OCI-M2 (cell line): ENCODE data around the gene SLC23A2.
"Not testable (repeated sequence)": the region's sequence is repeated elsewhere in the genome, so short reads cannot be mapped to it uniquely, and the experiment has no call there.

ENCODE experiments used
- DNase-seq: peaks from one replicate; lab custom pipeline; 2025; ENCODE audit not compliant: unreplicated experiment; lab: John Stamatoyannopoulos, UW

The SLC23A2 gene

DNA sequence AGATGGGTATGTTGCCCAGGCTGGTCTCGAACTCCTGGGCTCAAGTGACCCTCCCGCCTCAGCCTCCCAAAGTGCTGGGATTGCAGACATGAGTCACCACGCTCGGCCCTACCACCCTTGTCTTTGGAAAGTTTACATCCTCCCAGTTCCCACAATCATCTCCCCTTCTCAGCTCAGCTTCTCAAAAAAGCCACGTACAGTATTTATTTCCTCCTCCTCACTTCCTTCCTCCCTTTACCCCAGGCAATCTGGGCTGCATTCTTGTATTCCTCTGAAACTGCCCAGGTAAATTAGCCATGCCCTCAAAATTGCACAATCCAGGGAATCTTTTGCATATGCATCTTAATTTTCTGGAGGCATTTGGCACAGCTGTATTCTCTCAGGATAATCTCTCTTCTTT lies 7.4 kb upstream of the SLC23A2 start:
- DNase-seq: no peak

DNA sequence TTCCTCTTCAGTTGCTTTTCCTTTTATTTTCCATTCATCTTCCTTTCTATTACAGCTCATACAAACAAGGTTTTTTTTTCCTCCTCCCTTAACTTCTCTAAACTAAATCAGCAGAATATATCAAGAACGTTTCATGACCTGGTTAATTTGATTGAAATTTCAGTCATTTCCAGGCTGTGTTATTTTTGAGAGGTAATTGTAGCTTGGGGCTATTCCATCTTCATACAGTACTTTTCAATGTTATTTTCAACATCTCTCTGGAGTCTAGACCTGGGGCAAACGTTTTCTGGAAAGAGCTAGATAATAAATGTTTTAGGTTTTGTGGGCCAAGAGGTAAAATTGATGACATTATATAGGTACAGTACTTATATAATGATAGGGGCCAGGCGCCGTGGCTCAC lies 4.0 kb upstream of the SLC23A2 start:
- no peak for DNase-seq

DNA sequence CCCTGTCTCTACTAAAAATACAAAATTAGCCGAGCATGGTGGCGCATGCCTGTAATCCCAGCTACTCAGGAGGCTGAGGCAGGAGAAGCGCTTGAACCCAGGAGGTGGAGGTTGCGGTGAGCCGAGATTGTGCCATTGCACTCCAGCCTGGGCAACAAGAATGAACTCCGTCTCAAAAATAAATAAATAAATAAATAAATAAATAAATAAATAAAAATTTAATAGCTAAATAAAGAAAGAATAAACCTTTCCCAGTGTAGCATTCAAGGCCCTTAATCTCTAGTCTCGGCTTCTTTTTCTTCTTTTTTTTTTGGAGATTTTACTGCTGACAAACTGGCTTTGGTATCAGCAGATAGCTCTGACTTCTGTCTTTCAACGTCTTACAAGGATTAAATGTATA lies 3.5 kb upstream of the SLC23A2 start:
- not testable (repeated sequence) for DNase-seq

DNA sequence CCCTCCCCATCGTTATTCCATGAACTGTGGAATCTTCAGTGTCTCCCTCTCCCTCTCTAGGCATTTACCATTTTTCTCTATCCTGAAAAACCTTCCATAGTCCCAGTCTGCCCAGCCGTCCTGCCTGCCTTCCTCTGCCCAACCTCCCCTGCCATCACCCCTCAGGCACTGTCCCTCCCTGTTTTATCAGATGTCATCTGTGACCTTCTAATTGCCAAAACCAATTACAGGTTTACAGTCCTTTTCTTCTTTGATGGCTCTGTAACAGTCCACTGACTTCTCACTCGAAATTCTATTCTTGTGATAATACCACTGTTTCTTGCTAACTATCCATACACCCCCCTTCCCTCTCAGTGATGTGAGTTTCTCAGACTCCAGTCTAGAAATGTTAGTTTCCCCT lies 2.3 kb upstream of the SLC23A2 start:
- DNase-seq: no peak

DNA sequence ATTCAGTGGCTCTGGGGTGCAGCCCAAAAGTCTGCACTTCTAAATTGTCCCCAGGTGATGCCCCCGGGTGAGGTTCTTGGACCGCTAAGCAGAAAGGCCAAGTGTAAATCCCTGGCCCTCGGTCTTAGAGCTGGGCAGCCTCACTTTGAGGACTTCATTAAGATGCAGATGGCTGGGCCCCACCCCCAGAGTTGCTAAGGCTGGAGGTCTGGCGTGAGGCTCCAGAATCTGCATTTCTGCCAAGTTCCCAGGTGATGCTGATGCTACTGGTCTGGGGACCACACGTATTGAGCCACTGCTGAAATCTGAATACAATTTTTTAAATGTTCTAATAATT lies 735 bp upstream of the SLC23A2 start:
- no peak for DNase-seq

DNA sequence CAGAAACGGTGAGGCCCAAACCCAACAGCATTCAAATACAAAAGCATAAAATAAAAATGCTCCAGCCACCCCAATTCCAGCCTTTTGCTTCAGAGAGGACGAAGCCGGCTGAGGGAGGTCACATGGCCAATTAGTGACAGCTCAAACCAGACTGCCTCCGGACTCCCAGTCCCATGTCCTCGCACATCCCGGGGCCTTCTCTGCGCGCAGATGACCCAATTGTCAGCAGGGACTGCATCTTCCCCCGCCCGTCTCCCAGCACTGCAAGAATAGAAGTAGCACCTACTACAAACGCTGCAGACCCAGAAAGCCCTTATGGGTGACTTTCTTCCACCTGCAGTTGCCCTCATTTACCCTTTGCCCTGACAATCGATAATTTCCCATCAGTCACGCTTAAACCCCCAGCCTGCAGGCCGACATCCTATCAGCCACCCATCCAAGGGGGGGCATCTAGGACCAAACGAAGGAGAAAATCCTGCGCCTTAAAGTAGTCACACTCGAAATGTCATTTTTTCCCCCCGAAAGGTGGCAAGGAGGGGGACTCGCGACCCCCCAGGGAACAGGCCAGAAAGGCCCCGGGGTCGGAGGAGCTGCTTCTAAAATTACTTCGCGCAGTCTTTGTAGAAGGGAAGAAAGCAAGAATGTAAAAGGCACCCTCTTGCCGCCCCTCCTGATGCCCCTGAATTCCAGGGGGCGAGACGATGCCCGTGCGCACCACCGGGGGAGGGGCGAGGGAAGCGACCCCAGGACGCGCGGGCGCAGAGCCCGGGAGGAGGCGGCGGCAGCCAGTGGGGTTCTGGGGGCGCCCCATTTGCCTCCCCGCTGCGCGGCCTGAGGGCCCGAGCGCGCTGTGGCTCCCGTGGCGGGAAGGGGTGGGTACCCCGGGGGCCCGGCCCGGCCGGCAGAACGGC lies 792 bp downstream of the SLC23A2 start:
- DNase-seq: no peak

DNA sequence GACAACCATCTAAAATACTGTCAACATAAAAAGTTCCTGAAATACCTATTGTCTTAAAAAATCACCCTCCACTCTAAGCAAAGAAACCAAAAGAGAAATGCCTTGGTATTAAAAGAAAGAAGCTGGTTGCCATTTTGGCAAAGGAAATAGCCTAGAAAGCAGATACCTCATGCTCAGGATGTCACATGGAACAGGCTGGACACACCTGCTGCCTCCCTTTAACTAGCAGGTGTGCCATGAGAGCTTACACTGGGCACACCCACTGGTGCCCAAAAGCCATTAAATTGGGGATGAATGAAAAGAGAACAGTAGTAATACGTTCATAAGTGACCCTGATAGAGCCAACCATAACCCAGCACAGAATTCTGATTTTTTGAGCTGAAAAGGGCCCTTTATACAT lies 1.5 kb downstream of the SLC23A2 start:
- no peak for DNase-seq

DNA sequence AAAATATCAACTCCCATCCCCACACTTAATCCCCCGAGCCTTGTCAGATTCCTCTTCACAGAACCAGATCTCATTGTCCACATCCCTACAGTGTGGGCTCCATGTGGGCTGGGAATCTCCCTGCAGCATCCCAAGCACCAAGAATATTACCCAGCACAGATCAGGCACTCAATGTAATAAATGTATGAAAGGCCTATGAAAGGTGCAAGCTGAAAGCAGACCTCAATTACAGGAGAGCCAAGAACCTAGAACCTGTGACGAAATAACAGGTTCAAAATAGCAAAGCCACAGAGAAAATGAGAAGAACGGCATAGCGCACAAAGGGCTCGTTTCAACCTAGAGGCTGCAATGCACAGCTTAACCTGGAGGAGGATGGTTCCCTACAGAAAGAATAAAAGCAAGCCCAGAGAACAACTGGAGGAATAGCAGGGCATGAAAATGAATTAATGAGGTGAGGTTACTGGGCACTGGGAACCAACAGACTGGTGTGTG lies 3.1 kb downstream of the SLC23A2 start:
- DNase-seq: no peak

DNA sequence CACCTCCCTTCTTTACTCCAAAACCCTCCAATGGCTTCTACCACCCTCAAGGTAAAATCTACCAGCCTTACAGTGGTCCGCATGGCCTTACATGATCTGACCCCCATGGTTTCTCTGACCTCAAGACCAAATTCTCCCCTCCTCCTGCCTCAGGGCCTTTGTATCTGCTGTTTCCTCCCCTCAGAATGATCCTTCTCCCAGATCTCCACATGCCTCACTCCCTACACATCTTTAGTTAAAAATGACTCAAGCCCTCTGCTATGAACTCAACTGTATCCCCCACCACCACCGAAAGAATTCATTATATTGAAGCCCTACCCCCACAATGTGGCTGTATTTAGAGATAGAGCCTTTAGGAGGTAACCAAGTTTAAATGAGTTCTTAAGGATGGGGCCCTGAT lies 4.1 kb downstream of the SLC23A2 start:
- DNase-seq: no peak

DNA sequence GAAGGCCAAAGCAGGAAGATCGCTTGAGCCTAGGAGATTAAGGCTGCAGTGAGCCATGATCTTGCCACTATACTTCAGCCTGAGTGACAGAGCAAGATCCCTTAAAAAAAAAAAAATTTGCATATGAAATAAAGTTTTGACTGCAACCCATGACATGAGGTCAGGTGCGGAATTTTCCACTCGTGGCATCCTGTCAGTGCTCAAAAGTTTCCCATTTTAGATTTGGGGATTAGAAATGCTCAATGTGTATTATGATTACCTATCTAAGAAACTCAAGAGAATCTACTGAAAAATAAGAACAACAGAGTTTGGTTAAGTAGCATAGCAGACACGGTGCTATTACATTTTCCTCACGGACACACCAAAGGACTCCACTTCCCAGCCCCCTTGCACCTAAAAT lies 11.7 kb downstream of the SLC23A2 start:
- DNase-seq: no peak

DNA sequence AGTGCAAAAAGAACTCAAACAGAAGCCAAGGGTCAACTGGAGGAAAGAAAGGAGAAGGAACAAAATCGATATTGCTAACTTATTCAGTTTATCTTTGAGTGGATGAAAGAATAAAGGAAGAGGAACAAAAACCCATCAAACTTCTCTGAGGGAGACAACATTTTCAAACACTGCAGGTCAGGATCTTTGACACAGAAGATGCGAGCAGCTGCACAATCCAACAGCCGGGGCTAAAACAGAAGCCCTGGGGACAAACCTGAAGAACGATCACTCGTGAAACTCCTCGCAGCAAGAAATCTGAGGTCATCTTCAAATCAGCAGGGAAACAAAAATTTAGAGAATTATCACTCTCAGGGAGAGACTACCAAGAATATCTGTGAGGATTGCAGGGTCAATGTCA lies 14.2 kb downstream of the SLC23A2 start:
- DNase-seq: no peak

DNA sequence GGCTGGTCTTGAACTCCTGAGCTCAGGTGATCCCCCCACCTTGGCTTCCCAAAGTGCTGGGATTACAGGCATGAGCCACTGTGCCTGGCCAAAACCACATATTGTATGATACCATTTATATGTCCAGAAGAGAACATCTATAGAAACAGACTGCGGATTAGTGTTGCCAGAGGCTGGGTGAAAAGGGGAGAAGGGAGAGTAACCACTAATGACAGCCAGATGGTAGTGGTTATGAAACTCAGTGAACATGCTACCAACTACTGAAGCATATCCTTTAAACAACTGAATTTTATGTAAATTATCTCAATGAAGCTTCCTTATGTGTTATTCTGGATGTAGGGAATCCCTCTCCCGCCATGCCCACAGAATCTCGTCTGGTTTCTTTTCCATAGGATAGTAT lies 15.7 kb downstream of the SLC23A2 start:
- no peak for DNase-seq

DNA sequence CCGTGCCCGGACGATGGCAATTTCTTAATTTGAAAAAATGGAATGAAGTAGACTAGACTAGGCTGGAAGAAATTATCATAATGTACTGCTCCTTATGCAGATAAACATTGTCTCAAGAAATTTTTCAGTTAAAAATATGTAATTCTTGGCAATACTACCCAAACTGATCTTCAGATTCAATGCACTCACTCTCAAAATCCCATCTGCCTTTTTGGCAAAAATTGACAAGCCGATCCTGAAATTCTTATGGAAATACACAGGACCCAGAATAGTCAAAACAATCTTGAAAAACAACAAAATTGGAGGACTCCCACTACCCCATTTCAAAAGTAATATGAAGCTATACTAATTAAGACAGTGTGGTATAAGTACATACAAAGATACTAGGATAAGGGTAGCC lies 19.0 kb downstream of the SLC23A2 start:
- no peak for DNase-seq

DNA sequence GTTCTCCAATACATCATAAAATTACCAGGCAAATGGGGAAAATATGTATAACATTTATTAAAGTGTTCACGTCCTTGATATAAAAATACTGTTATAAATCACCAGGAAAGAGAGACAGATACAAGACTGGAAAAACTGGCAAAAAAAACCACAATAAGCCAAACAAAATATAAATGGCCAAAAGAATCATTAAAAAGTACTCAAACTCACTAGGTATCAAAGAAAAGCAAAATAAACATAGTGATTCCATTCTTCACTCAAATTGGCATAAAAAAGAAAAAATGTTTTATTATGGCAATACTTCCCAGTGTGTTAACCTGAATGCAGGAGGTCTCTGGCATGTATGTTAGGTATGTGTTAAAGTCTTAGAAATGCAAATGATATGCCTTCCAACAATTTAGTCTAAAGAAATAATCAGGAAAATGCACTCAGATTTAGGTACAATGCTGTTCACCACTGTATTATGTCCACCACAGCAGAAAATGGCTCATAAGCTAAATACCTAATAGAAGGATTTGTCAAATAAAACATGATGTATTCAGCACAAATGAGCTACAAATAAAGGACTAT lies 21.4 kb downstream of the SLC23A2 start:
- DNase-seq: no peak

DNA sequence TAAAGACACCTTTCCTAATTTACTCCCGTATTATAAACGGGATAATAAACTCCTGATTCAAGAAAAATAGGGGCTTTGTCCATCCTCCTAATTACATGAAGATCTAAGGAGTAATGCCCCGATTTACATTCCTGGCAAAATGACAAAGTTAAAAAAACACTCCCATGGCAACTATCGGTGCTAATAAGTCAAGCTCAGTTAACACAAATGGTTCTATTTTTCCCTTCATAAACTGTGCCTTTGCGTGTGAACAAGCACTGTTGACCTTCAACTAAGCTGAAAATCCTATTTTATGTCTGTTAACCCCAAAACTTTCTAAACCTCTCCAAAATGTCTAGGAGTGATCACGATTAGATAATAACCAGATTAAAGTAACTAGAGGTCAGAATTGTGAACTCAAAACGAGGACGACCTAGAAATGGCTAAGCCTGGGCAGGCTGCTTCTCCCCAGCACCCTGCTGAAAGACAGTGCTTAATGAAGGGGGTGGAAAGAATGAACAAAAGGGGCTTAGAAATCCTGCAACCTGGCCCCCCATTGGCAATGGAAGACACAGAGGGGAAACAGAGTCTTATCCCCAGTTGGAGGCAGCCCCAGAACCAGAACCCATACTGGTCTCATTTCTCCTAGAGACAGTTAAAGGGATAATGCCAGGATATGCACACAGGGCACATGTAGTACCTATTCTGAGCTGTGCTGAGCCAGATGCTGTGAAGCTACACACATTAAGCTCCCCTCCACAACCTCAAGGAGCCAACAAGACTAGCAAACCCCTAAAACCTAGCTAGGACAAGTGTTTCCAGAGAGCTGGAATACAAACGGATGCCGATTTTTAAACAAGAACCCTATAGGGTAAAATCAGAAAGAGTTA lies 23.0 kb downstream of the SLC23A2 start:
- DNase-seq: no peak

DNA sequence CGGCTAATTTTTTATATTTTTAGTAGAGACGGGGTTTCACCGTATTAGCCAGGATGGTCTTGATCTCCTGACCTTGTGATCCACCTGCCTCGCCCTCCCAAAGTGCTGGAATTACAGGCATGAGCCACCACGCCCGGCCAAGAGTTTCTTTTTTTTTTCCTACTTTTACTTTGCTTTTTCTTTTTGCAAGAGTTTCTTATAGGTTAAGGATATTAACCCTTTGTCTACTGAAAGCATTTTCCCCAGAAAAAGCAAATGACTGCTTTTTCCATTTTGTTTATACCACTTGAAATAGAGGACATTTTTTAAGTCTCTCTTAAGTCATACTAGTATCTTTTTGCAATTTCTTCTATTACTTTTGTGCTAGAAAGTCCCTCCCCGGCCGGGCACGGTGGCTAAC lies 25.3 kb downstream of the SLC23A2 start:
- not testable (repeated sequence) for DNase-seq

DNA sequence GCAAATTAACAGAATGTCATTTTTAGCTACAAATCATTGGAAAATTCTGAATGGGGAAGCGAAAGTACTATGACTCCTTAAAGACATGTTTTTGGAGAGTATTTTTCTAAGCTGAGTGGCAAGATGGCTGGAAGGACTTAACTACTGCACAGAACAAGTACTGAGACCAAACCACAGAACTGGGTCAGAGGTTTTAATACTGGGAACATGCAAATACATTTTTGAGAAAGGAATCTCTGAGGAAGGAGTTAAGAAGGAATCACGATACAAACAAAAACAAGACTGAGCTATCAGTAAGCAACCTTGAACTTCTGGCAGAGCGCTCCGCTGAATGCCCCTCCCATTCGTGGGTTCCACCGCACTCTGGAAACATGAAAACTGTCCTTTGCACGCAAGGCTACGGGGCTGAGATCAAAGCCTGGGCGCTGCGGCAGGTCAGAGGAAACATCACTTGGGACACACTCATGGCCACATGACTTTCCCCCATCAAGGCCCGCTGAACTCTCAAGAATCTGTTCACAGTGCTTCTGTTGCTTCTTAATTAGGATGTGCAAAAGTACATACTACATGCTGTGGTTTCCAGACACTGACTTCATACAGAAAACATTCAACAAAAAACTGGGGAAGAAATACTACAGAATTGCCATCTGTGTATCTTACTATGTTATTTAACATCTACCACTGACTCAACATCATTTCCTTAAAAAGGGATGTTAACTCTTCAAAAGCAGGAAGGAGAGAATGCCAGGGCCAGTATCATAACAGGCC lies 27.8 kb downstream of the SLC23A2 start:
- no peak for DNase-seq

DNA sequence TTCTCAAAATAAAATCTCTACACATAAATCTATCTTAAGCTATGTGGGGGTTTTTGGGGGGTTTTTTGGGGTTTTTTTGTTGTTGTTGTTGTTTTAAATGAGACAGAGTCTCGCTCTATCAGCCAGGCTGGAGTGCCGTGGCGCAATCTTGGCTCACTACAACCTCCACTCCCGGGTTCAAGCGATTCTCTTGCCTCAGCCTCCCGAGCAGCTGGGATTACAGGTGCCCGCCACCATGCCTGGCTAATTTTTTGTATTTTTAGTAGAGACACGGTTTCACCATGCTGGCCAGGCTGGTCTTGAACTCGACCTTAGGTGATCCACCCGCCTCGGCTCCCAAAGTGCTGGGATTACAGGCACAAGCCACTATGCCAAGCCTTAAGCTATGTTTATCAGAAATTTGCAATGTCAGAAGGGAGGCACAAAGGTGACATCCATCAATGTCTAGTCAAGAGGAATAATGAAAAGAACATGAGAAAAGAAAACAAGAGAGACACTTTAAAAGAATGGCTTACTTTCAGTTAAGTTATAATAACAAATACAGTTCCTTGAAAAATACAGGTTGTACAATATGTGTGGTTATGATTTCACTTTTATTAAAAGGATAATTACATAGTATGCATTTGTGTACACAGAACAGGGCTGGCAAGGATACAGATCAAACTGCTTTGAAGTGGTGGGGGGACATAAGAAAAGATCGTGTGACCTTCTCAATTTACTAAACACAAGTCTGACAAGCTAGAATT lies 28.6 kb downstream of the SLC23A2 start:
- DNase-seq: no peak

DNA sequence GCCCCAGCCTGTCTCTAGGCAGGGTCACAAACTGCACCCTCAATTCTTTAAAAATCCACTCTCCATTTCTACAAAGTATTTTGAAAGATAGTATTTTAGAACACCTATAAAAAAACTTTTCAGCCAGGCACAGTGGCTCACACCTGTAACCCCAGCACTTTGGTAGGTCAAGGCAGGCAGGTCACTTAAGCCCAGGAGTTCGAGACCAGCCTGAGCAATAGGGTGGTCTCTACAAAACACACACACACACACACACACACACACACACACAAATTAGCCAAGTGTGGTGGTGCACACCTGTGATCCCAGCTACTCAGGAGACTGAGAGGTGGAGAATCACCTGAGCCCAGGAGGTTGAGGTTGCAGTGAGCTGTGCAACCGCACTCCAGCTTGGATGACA lies 30.2 kb downstream of the SLC23A2 start:
- DNase-seq: no peak

DNA sequence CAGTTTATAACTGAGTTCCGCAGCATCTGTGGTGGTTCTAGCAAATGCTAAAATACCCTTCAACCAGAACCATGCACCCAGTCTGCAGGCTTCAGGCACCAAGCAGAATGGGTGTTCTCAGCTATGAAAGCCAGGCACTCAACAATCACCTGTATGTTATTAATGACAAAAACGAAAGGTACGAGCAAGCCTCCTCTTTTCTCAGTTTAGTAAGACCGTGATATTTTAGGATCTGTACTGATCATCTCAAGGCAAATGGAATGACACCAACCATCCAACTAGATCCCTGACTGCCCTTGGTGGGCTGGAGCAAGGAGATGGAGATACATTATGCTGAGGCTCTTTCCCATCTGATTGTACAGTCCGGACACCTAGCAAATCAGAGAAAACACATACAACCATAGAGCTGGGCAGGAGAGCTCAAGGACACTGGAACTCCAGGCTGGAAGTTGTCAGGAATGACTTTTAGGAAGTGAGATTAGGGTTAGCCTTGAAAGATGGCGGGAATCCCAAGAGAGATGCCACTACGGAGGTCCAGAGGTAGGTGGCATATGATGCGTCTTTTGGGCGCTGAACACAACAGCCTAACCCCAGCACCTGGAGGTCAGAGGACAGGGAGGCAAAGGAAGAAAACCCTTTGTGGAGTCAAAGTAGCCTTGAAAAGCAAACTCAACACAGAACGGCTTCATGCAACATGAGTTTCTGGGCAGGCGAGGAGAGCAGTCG lies 33.4 kb downstream of the SLC23A2 start:
- no peak for DNase-seq
